Neuronal stem cell (in vitro differentiated cells): ENCODE measurements around the gene IL1RAPL2.

Experiments
- DNase-seq: peaks from one replicate; pipeline ENCODE4 v3.0.0-alpha.2; 2013; ENCODE audit warnings: low spot score
- H2AFZ ChIP-seq: one replicate; pipeline ENCODE4 v1.6.1; 2013; ENCODE audit warnings: mild to moderate bottlenecking, low read length, inconsistent platforms
- H2AK5ac ChIP-seq: 2 replicates; pipeline ENCODE4 v1.6.1; 2013; ENCODE audit warnings: low read depth, mild to moderate bottlenecking, inconsistent platforms, low read length, moderate library complexity, mixed read lengths
- H2BK120ac ChIP-seq: 2 replicates; pipeline ENCODE4 v1.6.1; 2013; ENCODE audit warnings: low read depth, mild to moderate bottlenecking, inconsistent platforms, low read length, moderate library complexity, mixed read lengths
- H2BK12ac ChIP-seq: one replicate; pipeline ENCODE4 v1.6.1; 2013; ENCODE audit warnings: low read length, inconsistent platforms
- H2BK15ac ChIP-seq: 2 replicates; pipeline ENCODE4 v1.6.1; 2013; ENCODE audit warnings: mild to moderate bottlenecking, low read length, inconsistent platforms, mixed read lengths
- H2BK5ac ChIP-seq: one replicate; pipeline ENCODE4 v1.6.1; 2013; ENCODE audit warnings: inconsistent platforms, mild to moderate bottlenecking, low read length, moderate library complexity
- H3K14ac ChIP-seq: one replicate; pipeline ENCODE4 v1.6.1; 2013; ENCODE audit warnings: low read length, inconsistent platforms
- H3K18ac ChIP-seq: 2 replicates; pipeline ENCODE4 v1.6.1; 2013; ENCODE audit warnings: low read length, inconsistent platforms
- H3K23ac ChIP-seq: 2 replicates; pipeline ENCODE4 v1.6.1; 2013; ENCODE audit warnings: low read depth, mild to moderate bottlenecking, mixed read lengths, low read length, inconsistent platforms; ENCODE audit not compliant: poor library complexity
- H3K27ac ChIP-seq: replicated peaks from 3 replicates; pipeline ENCODE4 v1.5.1; 2013; ENCODE audit warnings: low read length, inconsistent platforms
- H3K27me3 ChIP-seq, 3 experiments: 2 replicates each; pipeline ENCODE4 v1.6.1; 2013; ENCODE audit warnings: low read length in 3 of 3, mild to moderate bottlenecking in 2 of 3, inconsistent platforms in 1 of 3, low read depth in 1 of 3, mixed read lengths in 1 of 3, moderate library complexity in 1 of 3; ENCODE audit not compliant: control insufficient read depth in 3 of 3, insufficient read depth in 3 of 3
- H3K36me3 ChIP-seq, 2 donors: replicated peaks in 1 of 2; 2 replicates each; pipeline ENCODE4 v1.6.1; 2013; ENCODE audit warnings: low read length in 2 of 2; ENCODE audit not compliant: control insufficient read depth in 2 of 2, insufficient read depth in 2 of 2
- H3K4ac ChIP-seq: 2 replicates; pipeline ENCODE4 v1.6.1; 2013; ENCODE audit warnings: inconsistent platforms, mild to moderate bottlenecking, low read length, moderate library complexity
- H3K4me1 ChIP-seq, 2 donors: 1 replicate in 1 of 2; 2 replicates in 1 of 2; pipeline ENCODE4 v1.6.1; 2013; ENCODE audit warnings: low read length in 2 of 2, low read depth in 1 of 2; ENCODE audit not compliant: control insufficient read depth in 2 of 2, insufficient read depth in 1 of 2
- H3K4me2 ChIP-seq: one replicate; pipeline ENCODE4 v1.6.1; 2013; ENCODE audit warnings: mild to moderate bottlenecking, low read length, inconsistent platforms; ENCODE audit not compliant: insufficient read depth, poor library complexity, severe bottlenecking
- H3K4me3 ChIP-seq, 2 donors: 2 replicates each; pipeline ENCODE4 v1.5.1; 2013; ENCODE audit warnings: low read length in 2 of 2, mild to moderate bottlenecking in 2 of 2, inconsistent platforms in 1 of 2, moderate library complexity in 1 of 2
- H3K79me1 ChIP-seq: one replicate; pipeline ENCODE4 v1.6.1; 2013; ENCODE audit warnings: low read depth, mild to moderate bottlenecking, inconsistent platforms, low read length, moderate library complexity
- H3K9ac ChIP-seq: one replicate; pipeline ENCODE4 v1.6.1; 2013; ENCODE audit warnings: mild to moderate bottlenecking, low read depth, low read length, inconsistent platforms; ENCODE audit not compliant: poor library complexity
- H3K9me3 ChIP-seq, 2 donors: replicated peaks in 1 of 2; 2 replicates each; pipeline versions ENCODE3 to v1.6.1; 2013; ENCODE audit warnings: low read length in 2 of 2, mild to moderate bottlenecking in 2 of 2, inconsistent platforms in 1 of 2, low read depth in 1 of 2, mixed read lengths in 1 of 2, moderate library complexity in 1 of 2; ENCODE audit not compliant: control insufficient read depth in 2 of 2, insufficient read depth in 1 of 2
- H4K8ac ChIP-seq: one replicate; pipeline ENCODE4 v1.6.1; 2013; ENCODE audit warnings: low read depth, mild to moderate bottlenecking, inconsistent platforms, low read length, moderate library complexity
- H4K91ac ChIP-seq: one replicate; pipeline ENCODE4 v1.6.1; 2013; ENCODE audit warnings: low read length, low read depth, mild to moderate bottlenecking, inconsistent platforms; ENCODE audit not compliant: poor library complexity
- WGBS, 2 donors: extraction: QIAGEN DNeasy Blood & Tissue Kit; methylation state at CpG; one replicate each; pipeline ENCODE4 v1.1.7; 2013; ENCODE audit warnings: missing lambda C conversion rate in 2 of 2, mixed read lengths in 1 of 2; ENCODE audit not compliant: insufficient read length in 2 of 2, insufficient replicate concordance in 1 of 2; ENCODE audit errors: extremely low coverage in 2 of 2; 5-methylcytosine and 5-hydroxymethylcytosine counted together

IL1RAPL2 gene

GRCh38 chrX:105211066-105211575, 645.1 kb downstream of the IL1RAPL2 start:
- no peaks in the 10 kb centered on the region for H3K9me3 ChIP-seq
- WGBS, 2 donors: no CpG with 5 or more reads among the region's 3 CpGs
- no peak overlapping the region for H3K18ac ChIP-seq

GRCh38 chrX:105219454-105220401, 653.7 kb downstream of the IL1RAPL2 start:
- Histone ChIP-seq H3K18ac (no peak overlapping the region), H2BK5ac (no peak overlapping the region), H3K9ac (no peak overlapping the region), H2BK15ac (no peak overlapping the region), H3K14ac (no peak overlapping the region), H4K8ac (no peak overlapping the region), H3K4ac (no peak overlapping the region), H2BK12ac (no peak overlapping the region), H2AK5ac (no peak overlapping the region), H3K27ac (no peak overlapping the region), H3K4me3 (no peak overlapping the region), H3K23ac (no peak overlapping the region), H3K9me3 (no peaks in the 10 kb centered on the region), H3K79me1 (no peaks in the 10 kb centered on the region), H3K36me3 (no peaks in the 10 kb centered on the region), H2AFZ (no peak overlapping the region), H4K91ac (no peak overlapping the region), H3K4me1 (no peaks in the 10 kb centered on the region), H2BK120ac (no peak overlapping the region), H3K4me2 (no peak overlapping the region), H3K27me3 (no peaks in the 10 kb centered on the region)
- no peak for DNase-seq
- WGBS, 2 donors: no CpG with 5 or more reads among the region's 26 CpGs

More at GRCh38 chrX:105211066-105211575, 645.1 kb downstream of the IL1RAPL2 start:
- no peak overlapping the region for H2BK5ac ChIP-seq
- no peak overlapping the region for H3K4me3 ChIP-seq
- H3K4ac ChIP-seq: no peak overlapping the region
- H2BK120ac ChIP-seq: no peak overlapping the region
- no peaks in the 10 kb centered on the region for H3K79me1 ChIP-seq
- H3K14ac ChIP-seq: no peak overlapping the region
- no peak overlapping the region for H3K9ac ChIP-seq
- no peak overlapping the region for H2BK12ac ChIP-seq
- H4K91ac ChIP-seq: no peak overlapping the region
- no peak for DNase-seq
- H2BK15ac ChIP-seq: no peak overlapping the region
- H3K4me2 ChIP-seq: no peak overlapping the region
- no peaks in the 10 kb centered on the region for H3K4me1 ChIP-seq
- no peak overlapping the region for H3K27ac ChIP-seq
- H3K23ac ChIP-seq: no peak overlapping the region
- H2AK5ac ChIP-seq: no peak overlapping the region
- H2AFZ ChIP-seq: no peak overlapping the region
- H4K8ac ChIP-seq: no peak overlapping the region
- H3K36me3 ChIP-seq: no peaks in the 10 kb centered on the region
- no peaks in the 10 kb centered on the region for H3K27me3 ChIP-seq

- H3K23ac ChIP-seq: no peak within 1 kb of the TSS
- no CpG with 5 or more reads among the region's 7 CpGs for WGBS, 2 donors
- no peaks in the 10 kb centered on the region for H3K9me3 ChIP-seq
- H3K4me1 ChIP-seq: no peaks in the 10 kb centered on the region
- no peak within 1 kb of the TSS for H4K8ac ChIP-seq
- no peak within 1 kb of the TSS for H2BK12ac ChIP-seq
- H3K27me3 ChIP-seq: no peaks in the 10 kb centered on the region
- H2AFZ ChIP-seq: no peak within 1 kb of the TSS
- no peak within 1 kb of the TSS for H2BK120ac ChIP-seq
- no peak within 1 kb of the TSS for H3K4me3 ChIP-seq
- no peak within 1 kb of the TSS for H3K4me2 ChIP-seq
- no peak within 1 kb of the TSS for H4K91ac ChIP-seq
- H3K36me3 ChIP-seq: no peaks in the 10 kb centered on the region
- no peak within 1 kb of the TSS for H3K18ac ChIP-seq
- no peak within 1 kb of the TSS for H2AK5ac ChIP-seq
- no peak within 1 kb of the TSS for H3K9ac ChIP-seq
- H2BK5ac ChIP-seq: no peak within 1 kb of the TSS
- no peak for DNase-seq
- H3K4ac ChIP-seq: no peak within 1 kb of the TSS
- no peak within 1 kb of the TSS for H3K14ac ChIP-seq
- H2BK15ac ChIP-seq: no peak within 1 kb of the TSS
- no peaks in the 10 kb centered on the region for H3K79me1 ChIP-seq
- H3K27ac ChIP-seq: no peak within 1 kb of the TSS
These were observed 654.6 kb downstream of the IL1RAPL2 start, which contains the start of gene TEX13A for GRCh38 chrX:105220636-105221035. Gene TEX13A (minus strand): TSS chrX:105220694. CDS start chrX:105220397, 297 bp downstream.

GRCh38 chrX:105221374-105221773, 655.4 kb downstream of the IL1RAPL2 start:
- Histone ChIP-seq H2BK120ac (no peak overlapping the region), H3K14ac (no peak overlapping the region), H3K27ac (no peak overlapping the region)

More at GRCh38 chrX:105221374-105221773, 655.4 kb downstream of the IL1RAPL2 start:
- no peak overlapping the region for H4K91ac ChIP-seq
- H3K4me3 ChIP-seq: no peak overlapping the region
- H3K9ac ChIP-seq: no peak overlapping the region
- no peaks in the 10 kb centered on the region for H3K4me1 ChIP-seq
- no peak overlapping the region for H3K4me2 ChIP-seq
- no peaks in the 10 kb centered on the region for H3K79me1 ChIP-seq
- no peak overlapping the region for H2AK5ac ChIP-seq
- H2BK15ac ChIP-seq: no peak overlapping the region
- H3K23ac ChIP-seq: no peak overlapping the region
- no peaks in the 10 kb centered on the region for H3K36me3 ChIP-seq
- DNase-seq: no peak
- H2AFZ ChIP-seq: no peak overlapping the region
- H3K18ac ChIP-seq: no peak overlapping the region
- no peaks in the 10 kb centered on the region for H3K9me3 ChIP-seq
- no CpG with 5 or more reads among the region's 3 CpGs for WGBS, 2 donors
- no peak overlapping the region for H2BK12ac ChIP-seq
- no peaks in the 10 kb centered on the region for H3K27me3 ChIP-seq
- no peak overlapping the region for H2BK5ac ChIP-seq
- no peak overlapping the region for H4K8ac ChIP-seq
- no peak overlapping the region for H3K4ac ChIP-seq
